ENCODE data around the gene DHRS3. TPM values are rescaled to one million over a fixed set of nuclear protein-coding genes. Genes with fewer than 3 reads are reported as not detected.

The DHRS3 gene
- polyA plus RNA-seq, 1 of the 3 experiments (the other 2 are of a cell fraction) = 44.8 TPM

DNA sequence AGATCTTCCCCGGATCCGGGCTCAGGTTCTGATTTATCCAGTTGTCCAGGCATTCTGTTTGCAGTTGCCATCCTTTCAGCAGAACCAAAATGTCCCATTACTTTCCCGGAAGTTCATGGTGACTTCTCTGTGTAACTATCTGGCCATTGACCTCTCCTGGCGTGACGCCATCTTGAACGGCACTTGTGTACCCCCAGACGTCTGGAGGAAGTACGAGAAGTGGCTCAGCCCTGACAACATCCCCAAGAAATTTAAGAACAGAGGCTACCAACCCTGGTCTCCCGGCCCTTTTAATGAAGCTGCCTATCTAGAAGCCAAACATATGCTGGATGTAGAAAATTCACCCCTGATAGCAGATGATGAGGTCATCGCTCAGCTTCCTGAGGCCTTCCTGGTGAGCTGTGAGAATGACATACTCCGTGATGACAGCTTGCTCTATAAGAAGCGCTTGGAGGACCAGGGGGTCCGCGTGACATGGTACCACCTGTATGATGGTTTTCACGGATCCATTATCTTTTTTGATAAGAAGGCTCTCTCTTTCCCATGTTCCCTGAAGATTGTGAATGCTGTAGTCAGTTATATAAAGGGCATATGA lies 48.2 kb upstream of the DHRS3 start:
- Histone ChIP-seq H3K4me1 (ENCODE audit: control insufficient read depth in 1 of 2, insufficient read depth in 2 of 2, low read depth in 1 of 2, low read length in 1 of 2) (no peaks in the 10 kb centered on the region), H3K9me2 (no peaks in the 10 kb centered on the region), H3K79me2 (ENCODE audit: insufficient read depth) (no peaks in the 10 kb centered on the region), H4K20me1 (ENCODE audit: insufficient read depth) (no peaks in the 10 kb centered on the region), H3K9me3 (no peaks in the 10 kb centered on the region), H3K36me3 (replicated peaks in 1 of 2; ENCODE audit: control insufficient read depth in 1 of 2, insufficient read depth in 2 of 2, low read length in 1 of 2) (no peaks in the 10 kb centered on the region), H3K4me3 (ENCODE audit: low read depth in 2 of 2, low read length in 1 of 2) (no peak overlapping the region), H3K27me3 (ENCODE audit: insufficient read depth) (no peaks in the 10 kb centered on the region), H3F3A (replicated peaks; ENCODE audit: insufficient read depth) (no peaks in the 10 kb centered on the region), H2AFZ (ENCODE audit: low read depth) (no peak overlapping the region), H3K27ac (ENCODE audit: low read depth in 2 of 2, low read length in 1 of 2) (no peak overlapping the region), H3K4me2 (no peak overlapping the region), H3K9ac (no peak overlapping the region)
- no peak for TF ChIP-seq GATA2 (CRISPR knock-in tag; IDR thresholded peaks at IDR 0.05)
- TF ChIP-seq, protein P1, sequence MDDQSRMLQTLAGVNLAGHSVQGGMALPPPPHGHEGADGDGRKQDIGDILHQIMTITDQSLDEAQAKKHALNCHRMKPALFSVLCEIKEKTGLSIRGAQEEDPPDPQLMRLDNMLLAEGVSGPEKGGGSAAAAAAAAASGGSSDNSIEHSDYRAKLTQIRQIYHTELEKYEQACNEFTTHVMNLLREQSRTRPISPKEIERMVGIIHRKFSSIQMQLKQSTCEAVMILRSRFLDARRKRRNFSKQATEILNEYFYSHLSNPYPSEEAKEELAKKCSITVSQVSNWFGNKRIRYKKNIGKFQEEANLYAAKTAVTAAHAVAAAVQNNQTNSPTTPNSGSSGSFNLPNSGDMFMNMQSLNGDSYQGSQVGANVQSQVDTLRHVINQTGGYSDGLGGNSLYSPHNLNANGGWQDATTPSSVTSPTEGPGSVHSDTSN (IDR thresholded peaks at IDR 0.05) = no peak
- TF ChIP-seq YY1 (IDR thresholded peaks at IDR 0.05; ENCODE audit: low read depth) = no peak
- TF ChIP-seq, protein P2, sequence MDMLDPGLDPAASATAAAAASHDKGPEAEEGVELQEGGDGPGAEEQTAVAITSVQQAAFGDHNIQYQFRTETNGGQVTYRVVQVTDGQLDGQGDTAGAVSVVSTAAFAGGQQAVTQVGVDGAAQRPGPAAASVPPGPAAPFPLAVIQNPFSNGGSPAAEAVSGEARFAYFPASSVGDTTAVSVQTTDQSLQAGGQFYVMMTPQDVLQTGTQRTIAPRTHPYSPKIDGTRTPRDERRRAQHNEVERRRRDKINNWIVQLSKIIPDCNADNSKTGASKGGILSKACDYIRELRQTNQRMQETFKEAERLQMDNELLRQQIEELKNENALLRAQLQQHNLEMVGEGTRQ (IDR thresholded peaks at IDR 0.05; ENCODE audit: borderline replicate concordance, low read depth, low read length) = no peak
- TF ChIP-seq TCF12 (IDR thresholded peaks at IDR 0.05) = no peak
- no peak for TF ChIP-seq FOXM1 (IDR thresholded peaks at IDR 0.05; ENCODE audit: low read depth)
- CTCF ChIA-PET = no interaction called here
- DNase-seq = no peak
- 55% methylated on average over 14 of the region's 15 CpGs for WGBS (ENCODE audit: low lambda C conversion rate)
- POLR2A ChIA-PET = no interaction called here

DNA sequence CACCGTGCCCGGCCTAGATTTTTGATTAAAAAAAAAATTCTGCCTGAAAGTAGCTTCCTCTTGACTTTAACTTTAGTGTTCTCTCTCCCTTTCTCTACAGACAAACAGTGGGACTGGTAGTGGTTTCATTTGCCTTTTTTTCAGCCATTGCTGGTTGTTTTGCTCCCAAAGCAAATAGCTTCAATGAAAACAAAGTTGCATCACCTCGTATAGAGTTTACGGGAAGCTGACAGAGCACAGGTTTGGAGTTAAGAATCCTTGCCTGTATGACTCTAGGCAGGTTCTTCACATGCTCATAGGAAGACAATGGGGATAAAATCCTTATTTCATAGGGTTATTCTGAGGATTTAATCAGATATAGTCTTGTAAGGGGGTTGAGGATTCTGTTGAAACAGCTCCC lies 47.5 kb upstream of the DHRS3 start:
- H3K9ac ChIP-seq = no peak overlapping the region
- DNase-seq = no peak
- no peaks in the 10 kb centered on the region for H3K9me2 ChIP-seq
- ChIA-PET CTCF (interaction anchor here (0.6 to 1.0 kb wide), 2 partner anchors 9 to 352 kb away, joined by 3 read pairs; no protein-coding TSS in a partner anchor), POLR2A (interaction anchor here (0.6 kb wide), 1 partner anchor 571 kb away, joined by 3 read pairs; no protein-coding TSS in a partner anchor)
- 40% methylated on average over 4 of the region's 4 CpGs for WGBS (ENCODE audit: low lambda C conversion rate)
- no peaks in the 10 kb centered on the region for H3K4me1 ChIP-seq (ENCODE audit: control insufficient read depth in 1 of 2, insufficient read depth in 2 of 2, low read depth in 1 of 2, low read length in 1 of 2)
- no peak overlapping the region for H3K4me3 ChIP-seq (ENCODE audit: low read depth in 2 of 2, low read length in 1 of 2)
- no peaks in the 10 kb centered on the region for H4K20me1 ChIP-seq (ENCODE audit: insufficient read depth)
- H3K4me2 ChIP-seq = no peak overlapping the region
- no peak overlapping the region for H3K27ac ChIP-seq (ENCODE audit: low read depth in 2 of 2, low read length in 1 of 2)
- H3F3A ChIP-seq (replicated peaks; ENCODE audit: insufficient read depth) = no peaks in the 10 kb centered on the region
- H3K9me3 ChIP-seq = no peaks in the 10 kb centered on the region
- H3K27me3 ChIP-seq (ENCODE audit: insufficient read depth) = no peaks in the 10 kb centered on the region
- no peaks in the 10 kb centered on the region for H3K36me3 ChIP-seq (replicated peaks in 1 of 2; ENCODE audit: control insufficient read depth in 1 of 2, insufficient read depth in 2 of 2, low read length in 1 of 2)
- no peaks in the 10 kb centered on the region for H3K79me2 ChIP-seq (ENCODE audit: insufficient read depth)
- H2AFZ ChIP-seq (ENCODE audit: low read depth) = no peak overlapping the region
- no peak for TF ChIP-seq POLR2AphosphoS5 (IDR thresholded peaks at IDR 0.05; ENCODE audit: low read depth, low read length)
- no peak for TF ChIP-seq MEF2A (IDR thresholded peaks at IDR 0.05; ENCODE audit: borderline replicate concordance, low read depth)
- TF ChIP-seq MXI1 (IDR thresholded peaks at IDR 0.05; ENCODE audit: low read depth, low read length) = no peak
- no peak for TF ChIP-seq EZH2phosphoT487 (IDR thresholded peaks at IDR 0.05; ENCODE audit: borderline replicate concordance, low read depth)
- no peak for TF ChIP-seq EP300 (IDR thresholded peaks at IDR 0.05; ENCODE audit: borderline replicate concordance in 1 of 2, low read depth in 1 of 2, low read length in 1 of 2)
- no peak for TF ChIP-seq TCF12 (IDR thresholded peaks at IDR 0.05)
- TF ChIP-seq ELF1 (IDR thresholded peaks at IDR 0.05) = no peak
- TF ChIP-seq TAF1 (IDR thresholded peaks at IDR 0.05; ENCODE audit: borderline replicate concordance, low read depth, low read length) = no peak
- no peak for TF ChIP-seq TEAD4 (IDR thresholded peaks at IDR 0.05; ENCODE audit: borderline replicate concordance, insufficient read depth)
- no peak for TF ChIP-seq JUND (IDR thresholded peaks at IDR 0.05)
- TF ChIP-seq, protein P3, sequence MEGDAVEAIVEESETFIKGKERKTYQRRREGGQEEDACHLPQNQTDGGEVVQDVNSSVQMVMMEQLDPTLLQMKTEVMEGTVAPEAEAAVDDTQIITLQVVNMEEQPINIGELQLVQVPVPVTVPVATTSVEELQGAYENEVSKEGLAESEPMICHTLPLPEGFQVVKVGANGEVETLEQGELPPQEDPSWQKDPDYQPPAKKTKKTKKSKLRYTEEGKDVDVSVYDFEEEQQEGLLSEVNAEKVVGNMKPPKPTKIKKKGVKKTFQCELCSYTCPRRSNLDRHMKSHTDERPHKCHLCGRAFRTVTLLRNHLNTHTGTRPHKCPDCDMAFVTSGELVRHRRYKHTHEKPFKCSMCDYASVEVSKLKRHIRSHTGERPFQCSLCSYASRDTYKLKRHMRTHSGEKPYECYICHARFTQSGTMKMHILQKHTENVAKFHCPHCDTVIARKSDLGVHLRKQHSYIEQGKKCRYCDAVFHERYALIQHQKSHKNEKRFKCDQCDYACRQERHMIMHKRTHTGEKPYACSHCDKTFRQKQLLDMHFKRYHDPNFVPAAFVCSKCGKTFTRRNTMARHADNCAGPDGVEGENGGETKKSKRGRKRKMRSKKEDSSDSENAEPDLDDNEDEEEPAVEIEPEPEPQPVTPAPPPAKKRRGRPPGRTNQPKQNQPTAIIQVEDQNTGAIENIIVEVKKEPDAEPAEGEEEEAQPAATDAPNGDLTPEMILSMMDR (IDR thresholded peaks at IDR 0.05) = no peak
- no peak for TF ChIP-seq SMC3 (IDR thresholded peaks at IDR 0.05; ENCODE audit: low read depth, low read length)
- TF ChIP-seq, protein P4, sequence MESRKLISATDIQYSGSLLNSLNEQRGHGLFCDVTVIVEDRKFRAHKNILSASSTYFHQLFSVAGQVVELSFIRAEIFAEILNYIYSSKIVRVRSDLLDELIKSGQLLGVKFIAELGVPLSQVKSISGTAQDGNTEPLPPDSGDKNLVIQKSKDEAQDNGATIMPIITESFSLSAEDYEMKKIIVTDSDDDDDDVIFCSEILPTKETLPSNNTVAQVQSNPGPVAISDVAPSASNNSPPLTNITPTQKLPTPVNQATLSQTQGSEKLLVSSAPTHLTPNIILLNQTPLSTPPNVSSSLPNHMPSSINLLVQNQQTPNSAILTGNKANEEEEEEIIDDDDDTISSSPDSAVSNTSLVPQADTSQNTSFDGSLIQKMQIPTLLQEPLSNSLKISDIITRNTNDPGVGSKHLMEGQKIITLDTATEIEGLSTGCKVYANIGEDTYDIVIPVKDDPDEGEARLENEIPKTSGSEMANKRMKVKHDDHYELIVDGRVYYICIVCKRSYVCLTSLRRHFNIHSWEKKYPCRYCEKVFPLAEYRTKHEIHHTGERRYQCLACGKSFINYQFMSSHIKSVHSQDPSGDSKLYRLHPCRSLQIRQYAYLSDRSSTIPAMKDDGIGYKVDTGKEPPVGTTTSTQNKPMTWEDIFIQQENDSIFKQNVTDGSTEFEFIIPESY (IDR thresholded peaks at IDR 0.05; ENCODE audit: borderline replicate concordance, low read depth) = no peak
- TF ChIP-seq, protein P5, sequence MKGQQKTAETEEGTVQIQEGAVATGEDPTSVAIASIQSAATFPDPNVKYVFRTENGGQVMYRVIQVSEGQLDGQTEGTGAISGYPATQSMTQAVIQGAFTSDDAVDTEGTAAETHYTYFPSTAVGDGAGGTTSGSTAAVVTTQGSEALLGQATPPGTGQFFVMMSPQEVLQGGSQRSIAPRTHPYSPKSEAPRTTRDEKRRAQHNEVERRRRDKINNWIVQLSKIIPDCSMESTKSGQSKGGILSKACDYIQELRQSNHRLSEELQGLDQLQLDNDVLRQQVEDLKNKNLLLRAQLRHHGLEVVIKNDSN (IDR thresholded peaks at IDR 0.05; ENCODE audit: borderline replicate concordance, low read depth) = no peak
- TF ChIP-seq, protein P1 (IDR thresholded peaks at IDR 0.05) = no peak
- no peak for TF ChIP-seq YY1 (IDR thresholded peaks at IDR 0.05; ENCODE audit: low read depth)
- TF ChIP-seq SIN3A (IDR thresholded peaks at IDR 0.05; ENCODE audit: borderline replicate concordance, low read depth, low read length) = no peak
